ENCODE results near the gene UGT1A6.

- TF ChIP-seq CTCF (conservative IDR thresholded peaks at IDR 0.05 in 1 of 2, IDR thresholded peaks at IDR 0.05 in 1 of 2; ENCODE audit: extremely low read depth in 1 of 2, insufficient read depth in 1 of 2, low read depth in 1 of 2, low read length in 2 of 2) = no peak
- TF ChIP-seq EZH2 (IDR thresholded peaks at IDR 0.05; ENCODE audit: borderline replicate concordance, low read length) = no peak
Observed at GRCh38 chr2:233810385-233810784, 117.7 kb downstream of the UGT1A6 start.

Data from mammary epithelial cell (primary cell).